GM06990 (cell line): ENCODE results near the gene C14orf132.

Source experiments
- DNase-seq: peaks from one replicate; pipeline ENCODE4 v3.0.0-alpha.2; 2011; ENCODE audit not compliant: insufficient read length; ENCODE audit errors: extremely low read depth
- H3K27me3 ChIP-seq: replicated peaks from 2 replicates; pipeline ENCODE4 v1.6.0; 2011; ENCODE audit warnings: low read length; ENCODE audit not compliant: control insufficient read depth, insufficient read depth
- H3K36me3 ChIP-seq: 2 replicates; pipeline ENCODE4 v1.5.1; 2011; ENCODE audit warnings: low read length; ENCODE audit not compliant: control insufficient read depth, insufficient read depth
- H3K4me3 ChIP-seq: replicated peaks from 2 replicates; pipeline ENCODE4 v1.5.1; 2011; ENCODE audit warnings: low read depth, mild to moderate bottlenecking, control low read depth, low read length
- CTCF ChIP-seq: IDR thresholded peaks from 2 replicates; pipeline ENCODE4 v1.5.1; 2011; ENCODE audit warnings: low read length, control low read depth, mild to moderate bottlenecking, inconsistent platforms; ENCODE audit not compliant: insufficient read depth, poor library complexity, severe bottlenecking

C14orf132 gene

GRCh38 chr14:96038920-96039632 is at the start of gene C14orf132:
TSS of gene C14orf132 (plus strand) at chr14:96039362. CDS start at chr14:96039501, 139 bp downstream.
- Histone ChIP-seq H3K4me3 (peak within 1 kb of the TSS; percentile 70), H3K27me3 (peaks cover 3% of the 10 kb centered on the region), H3K36me3 (no peaks in the 10 kb centered on the region)
- DNase-seq = peak; percentile 41
- TF ChIP-seq CTCF = no peak

- Histone ChIP-seq H3K27me3 (peaks cover 3% of the 10 kb centered on the region), H3K36me3 (no peaks in the 10 kb centered on the region), H3K4me3 (no peak overlapping the region)
- no peak for DNase-seq
- peak; percentile 72 for TF ChIP-seq CTCF
Measured at GRCh38 chr14:95993768-95994592, 45.2 kb upstream of the C14orf132 start.

- H3K27me3 ChIP-seq = peaks cover 3% of the 10 kb centered on the region
Measured at GRCh38 chr14:95994593-95994928, 44.6 kb upstream of the C14orf132 start.

GRCh38 chr14:95998656-95999055 is 40.5 kb upstream of the C14orf132 start:
- DNase-seq = no peak
- Histone ChIP-seq H3K36me3 (no peaks in the 10 kb centered on the region), H3K4me3 (no peak overlapping the region), H3K27me3 (peaks cover 3% of the 10 kb centered on the region)
- peak; percentile 24 for TF ChIP-seq CTCF

More at GRCh38 chr14:95994593-95994928, 44.6 kb upstream of the C14orf132 start:
- no peak for TF ChIP-seq CTCF
- Histone ChIP-seq H3K4me3 (no peak overlapping the region), H3K36me3 (no peaks in the 10 kb centered on the region)
- DNase-seq = no peak

- no peaks in the 10 kb centered on the region for H3K36me3 ChIP-seq
- no peak for DNase-seq
- peaks cover 2% of the 10 kb centered on the region for H3K27me3 ChIP-seq
- H3K4me3 ChIP-seq = no peak overlapping the region
- TF ChIP-seq CTCF = no peak
Measured at GRCh38 chr14:96001866-96002497, 37.2 kb upstream of the C14orf132 start.
